Fibroblast of lung (primary cell): ENCODE data around the gene CLIP2.

Experiments used
- CTCF ChIP-seq, 2 donors: IDR thresholded peaks in 1 of 2; conservative IDR thresholded peaks in 1 of 2; 1 replicate in 1 of 2; 2 replicates in 1 of 2; pipeline ENCODE4 v1.5.1; 2011 to 2012; ENCODE audit warnings: low read length in 2 of 2, control low read depth in 1 of 2, inconsistent platforms in 1 of 2, low read depth in 1 of 2, mild to moderate bottlenecking in 1 of 2
- EZH2 ChIP-seq: IDR thresholded peaks from 2 replicates; pipeline ENCODE4 v1.5.1; 2012; ENCODE audit warnings: low read length, control low read depth, mild to moderate bottlenecking; ENCODE audit errors: missing control alignments

DNA sequence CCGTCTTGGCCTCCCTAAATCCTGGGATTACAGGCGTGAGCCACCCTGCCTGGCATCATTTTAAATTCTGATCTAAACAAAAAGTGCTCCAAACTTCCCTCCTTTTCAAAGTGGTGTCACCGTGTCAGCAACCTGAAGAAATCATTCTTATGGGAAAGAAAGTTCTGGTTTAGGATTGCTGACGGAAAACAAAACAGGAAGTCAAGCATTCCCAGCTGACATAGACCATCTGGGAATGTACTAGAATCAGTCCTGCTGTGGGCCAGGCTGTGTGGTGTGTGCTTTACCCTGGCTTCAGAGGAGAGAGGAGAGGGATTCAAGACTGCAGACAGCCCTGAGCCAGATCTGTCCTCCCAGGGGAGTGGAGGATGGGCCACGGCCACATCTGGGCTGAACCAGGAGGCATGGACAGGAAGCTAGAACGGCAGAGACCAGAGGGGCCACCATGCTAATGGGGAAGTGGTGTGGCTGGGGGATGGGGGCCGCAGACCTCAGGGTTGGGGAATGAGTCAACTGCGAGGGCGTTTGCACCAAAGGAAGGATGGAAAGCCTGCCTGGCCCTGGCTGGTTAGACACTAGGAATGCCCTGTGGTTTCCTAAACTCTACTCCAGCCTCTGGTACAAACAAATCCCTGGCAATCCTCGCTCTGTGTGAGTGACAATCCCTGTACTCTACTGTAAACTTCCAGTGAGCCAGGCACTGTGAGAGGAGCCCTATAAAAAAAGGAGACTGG lies 16.7 kb upstream of the CLIP2 start:
- TF ChIP-seq CTCF (conservative IDR thresholded peaks at IDR 0.05 in 1 of 2, IDR thresholded peaks at IDR 0.05 in 1 of 2; ENCODE audit: low read depth in 1 of 2, low read length in 2 of 2) (no peak), EZH2 (no peak)
